Posterior vena cava (tissue), 2 donors: ENCODE measurements around the gene TMEM59L. TPM values are rescaled to one million over a fixed set of nuclear protein-coding genes. Genes with fewer than 3 reads are reported as not detected.
A peak's percentile ranks its signal among the peaks of the same experiment; 100 is the strongest.
"Not testable (repeated sequence)": the region's sequence is repeated elsewhere in the genome, so short reads cannot be mapped to it uniquely, and the experiment has no call there.

ENCODE experiments used
- DNase-seq: peaks from one replicate; pipeline ENCODE4 v3.0.0-alpha.2; 2020; ENCODE audit warnings: low spot score
- intact Hi-C, 2 donors: fragments of 100-400 bp; cut with DNase I; formaldehyde crosslinking; loops; one replicate each; pipeline versions ENCODE4 v1.14.1 to v1.14.2; 2022 to 2023
- total RNA-seq, 2 donors: library from RNA; stranded (reverse); fragmentation: NEBNext Ultra II Directional; extraction: Animal tissue kit (Norgen Biotek cat#: 25700); gene quantifications; one replicate each; pipeline ENCODE4 v1.2.1, GENCODE V29; 2021
- donor health status: DM: yes; HTN: yes; CAD: no.
- donor health status: DM: yes; HTN: yes; CAD: no.

Gene TMEM59L
- total RNA-seq, 2 donors from 2014 or later, result 2.8 to 14.5 TPM

GRCh38 chr19:18591735-18592385 is 20.8 kb upstream of the TMEM59L start:
- intact Hi-C loops, result loop anchor here (2.0 to 10.0 kb wide), 3 partner anchors 80 to 253 kb away; no protein-coding TSS in a partner anchor
- no peak for DNase-seq

- intact Hi-C loops, result loop anchor here (5.0 to 10.0 kb wide), 2 partner anchors 80 to 252 kb away; no protein-coding TSS in a partner anchor
- not testable (repeated sequence) for DNase-seq
Measured at GRCh38 chr19:18592732-18593131, 19.9 kb upstream of the TMEM59L start.

GRCh38 chr19:18593367-18594095 is 19.1 kb upstream of the TMEM59L start:
- intact Hi-C loops, result loop anchor here (5.0 to 10.0 kb wide), 2 partner anchors 79 to 251 kb away; no protein-coding TSS in a partner anchor
- no peak for DNase-seq

- intact Hi-C loops, result loop anchor here (5.0 to 10.0 kb wide), 2 partner anchors 78 to 251 kb away; no protein-coding TSS in a partner anchor
- peak; percentile 91 for DNase-seq
Measured at GRCh38 chr19:18594096-18594823, 18.4 kb upstream of the TMEM59L start.

- intact Hi-C loops, result loop anchor here (5.0 to 10.0 kb wide), 2 partner anchors 77 to 250 kb away; no protein-coding TSS in a partner anchor
- DNase-seq, result no peak
Measured at GRCh38 chr19:18594824-18595373, 17.8 kb upstream of the TMEM59L start.

- intact Hi-C loops, result loop anchor here in 1 of 2 donors (10.0 kb wide), 1 partner anchor 249 kb away; no protein-coding TSS in a partner anchor
- no peak for DNase-seq
Measured at GRCh38 chr19:18595475-18595874, 17.2 kb upstream of the TMEM59L start.

- intact Hi-C loops, result loop anchor here in 1 of 2 donors (10.0 kb wide), 1 partner anchor 248 kb away; no protein-coding TSS in a partner anchor
- DNase-seq, result peak; percentile 90
Measured at GRCh38 chr19:18596752-18597157, 15.9 kb upstream of the TMEM59L start.

- intact Hi-C loops, result loop anchor here in 1 of 2 donors (10.0 kb wide), 1 partner anchor 247 kb away; no protein-coding TSS in a partner anchor
Measured at GRCh38 chr19:18597809-18598660, 14.6 kb upstream of the TMEM59L start.

GRCh38 chr19:18599485-18599884 is 13.2 kb upstream of the TMEM59L start:
- intact Hi-C loops, result loop anchor here in 1 of 2 donors (10.0 kb wide), 1 partner anchor 245 kb away; no protein-coding TSS in a partner anchor

More at GRCh38 chr19:18597809-18598660, 14.6 kb upstream of the TMEM59L start:
- no peak for DNase-seq

GRCh38 chr19:18600692-18601397 is 11.8 kb upstream of the TMEM59L start:
- DNase-seq, result not testable (repeated sequence)
- intact Hi-C loops, result loop anchor here in 1 of 2 donors (10.0 kb wide), 1 partner anchor 74 kb away; no protein-coding TSS in a partner anchor

More at GRCh38 chr19:18599485-18599884, 13.2 kb upstream of the TMEM59L start:
- DNase-seq, result no peak

- intact Hi-C loops, result loop anchor here in 1 of 2 donors (10.0 kb wide), 1 partner anchor 73 kb away; no protein-coding TSS in a partner anchor
- DNase-seq, result no peak
Measured at GRCh38 chr19:18601875-18602274, 10.8 kb upstream of the TMEM59L start.

GRCh38 chr19:18603255-18603957 is 9.3 kb upstream of the TMEM59L start:
- DNase-seq, result no peak
- intact Hi-C loops, result loop anchor here in 1 of 2 donors (10.0 kb wide), 1 partner anchor 71 kb away; no protein-coding TSS in a partner anchor

GRCh38 chr19:18603958-18604819 is 8.5 kb upstream of the TMEM59L start:
- intact Hi-C loops, result loop anchor here in 1 of 2 donors (10.0 kb wide), 1 partner anchor 71 kb away; no protein-coding TSS in a partner anchor
- DNase-seq, result no peak

- intact Hi-C loops, result loop anchor here in 1 of 2 donors (10.0 kb wide), 1 partner anchor 70 kb away; no protein-coding TSS in a partner anchor
- no peak for DNase-seq
Measured at GRCh38 chr19:18604820-18605159, 7.9 kb upstream of the TMEM59L start.

- intact Hi-C loops, result loop anchor here in 1 of 2 donors (10.0 kb wide), 1 partner anchor 70 kb away; no protein-coding TSS in a partner anchor
- DNase-seq, result no peak
Measured at GRCh38 chr19:18605196-18605545, 7.5 kb upstream of the TMEM59L start.
